GM21381 (cell line): ENCODE results near the gene HPDL.
A peak's percentile ranks its signal among the peaks of the same experiment; 100 is the strongest.

ENCODE experiments used
- ATAC-seq: cut with Tn5 transposase; IDR thresholded peaks from one replicate; pipeline ENCODE4 v1.9.1; 2021; ENCODE audit warnings: mild to moderate bottlenecking, moderate library complexity; ENCODE audit not compliant: unreplicated experiment

Gene HPDL

GRCh38 chr1:45321444-45321843 is 5.3 kb upstream of the HPDL start:
- ATAC-seq = no peak

DNA sequence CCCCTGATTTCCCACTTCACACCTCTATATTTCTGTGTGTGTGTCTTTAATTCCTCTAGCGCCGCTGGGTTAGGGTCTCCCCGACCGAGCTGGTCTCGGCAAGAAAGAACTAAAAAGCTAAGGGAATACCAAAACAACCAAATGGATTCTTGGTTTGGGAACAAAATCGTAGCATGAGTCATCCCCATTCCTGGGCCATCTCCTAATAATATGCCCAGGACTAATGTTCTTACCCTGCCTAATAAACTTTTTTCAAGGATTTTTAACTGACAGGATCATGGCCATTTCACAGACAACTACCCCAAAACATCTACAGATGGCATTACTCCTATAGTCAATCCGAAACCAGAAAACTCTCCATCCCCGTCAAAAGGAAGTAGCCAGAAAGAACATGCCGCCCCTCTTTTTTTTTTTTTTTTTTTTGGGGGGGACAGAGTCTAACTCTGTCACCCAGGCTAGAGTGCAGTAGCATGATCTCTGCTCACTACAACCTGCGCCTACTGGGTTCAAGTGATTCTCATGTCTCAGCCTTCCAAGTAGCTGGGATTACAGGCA is 4.1 kb upstream of the HPDL start:
- no peak for ATAC-seq

DNA sequence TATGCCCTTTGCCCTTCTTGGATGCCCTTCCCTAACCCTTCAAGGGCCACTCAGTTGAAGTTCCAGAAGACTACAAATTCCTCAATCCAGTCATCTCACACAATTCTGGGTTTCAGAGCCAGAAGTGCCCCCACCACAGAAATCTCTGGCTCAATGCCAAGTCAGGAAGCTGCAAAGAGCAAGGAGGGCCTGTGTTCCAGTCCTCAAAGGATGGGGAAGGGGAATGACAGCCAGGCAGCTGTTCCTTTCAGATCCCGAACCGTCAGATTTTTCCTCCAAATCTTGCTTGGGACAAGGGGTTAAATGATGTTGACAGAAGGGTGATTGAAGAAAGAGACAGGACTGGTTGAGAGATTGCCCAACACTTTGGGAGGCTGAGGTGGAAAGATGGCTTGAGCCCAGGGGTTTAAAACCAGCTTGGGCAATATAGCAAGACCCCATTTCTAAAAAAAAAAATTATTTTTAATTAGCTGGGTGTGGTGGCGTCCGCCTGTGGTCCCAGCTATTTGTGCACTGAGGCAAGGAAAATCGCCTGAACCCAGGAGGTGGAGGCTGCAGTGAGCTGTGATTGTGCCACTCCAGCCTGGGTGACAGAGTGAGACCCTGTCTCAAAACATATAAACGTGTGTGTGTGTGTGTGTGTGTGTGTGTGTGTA is 716 bp upstream of the HPDL start:
- ATAC-seq = no peak

- no peak for ATAC-seq
Observed at GRCh38 chr1:45327644-45328515, 1.2 kb downstream of the HPDL start.

- ATAC-seq = no peak
Observed at GRCh38 chr1:45328680-45329079, 2.0 kb downstream of the HPDL start.

DNA sequence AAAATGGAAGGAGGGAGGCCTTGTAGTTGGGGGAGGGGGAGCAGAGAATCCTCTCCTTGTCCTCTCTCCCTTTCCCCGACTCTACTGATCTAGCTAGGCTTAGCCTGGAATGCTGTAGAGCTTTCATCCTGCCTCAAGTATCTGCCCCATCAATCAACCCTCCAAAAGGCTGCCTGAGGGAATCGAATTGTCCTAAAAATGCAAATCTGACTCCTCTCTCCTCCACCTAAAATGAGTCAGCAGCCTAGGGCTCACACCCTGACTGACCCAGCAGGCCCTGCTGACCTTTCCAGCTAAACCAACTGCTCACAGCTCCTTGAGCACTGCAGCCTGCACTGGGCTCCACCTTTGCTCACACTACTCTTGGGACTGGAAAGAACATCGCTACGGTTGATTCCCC is 2.8 kb downstream of the HPDL start:
- no peak for ATAC-seq

DNA sequence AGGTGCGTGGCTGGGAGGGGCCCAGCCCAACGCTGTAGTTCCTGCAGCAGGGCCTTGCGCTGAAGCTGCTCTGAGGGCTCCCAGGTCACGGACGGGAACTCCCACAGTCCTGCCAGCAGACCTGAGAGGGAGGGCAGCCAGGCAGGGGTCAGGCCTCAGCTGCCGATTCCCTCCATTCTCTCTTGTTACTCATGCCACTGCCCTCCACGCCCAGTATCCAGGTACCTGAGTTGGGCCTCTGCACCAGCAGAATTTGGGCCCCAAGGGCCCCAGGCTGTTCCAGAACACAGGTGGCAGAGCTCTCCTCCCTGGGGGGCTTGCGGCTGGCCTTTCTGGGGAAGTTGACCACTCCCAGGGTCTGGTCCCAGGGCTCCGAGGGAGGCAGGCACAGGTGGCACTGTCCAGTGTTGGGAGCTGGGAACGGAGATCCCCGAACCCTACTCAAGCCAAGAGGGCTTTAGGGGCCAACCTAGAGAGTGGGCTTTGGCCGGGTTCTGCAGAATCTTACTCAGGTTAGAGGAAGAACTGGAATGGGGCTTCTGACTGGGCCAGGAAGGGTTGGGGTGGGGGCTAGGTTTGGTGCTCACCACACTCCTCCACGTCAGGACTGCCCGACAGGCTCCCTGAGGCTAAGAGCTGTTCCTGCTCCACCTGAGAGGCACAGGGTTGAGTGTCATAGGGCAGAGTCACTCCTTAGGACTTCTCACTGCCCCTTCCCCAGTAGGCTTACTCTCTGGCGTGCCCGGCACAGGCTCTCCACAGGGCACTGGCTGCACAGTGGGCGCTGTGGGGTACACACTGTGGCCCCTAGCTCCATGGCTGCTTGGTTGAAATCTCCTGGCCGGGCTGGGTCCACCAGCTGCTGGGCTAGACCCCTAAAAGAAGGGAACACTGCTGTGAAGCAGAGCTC is 5.0 kb downstream of the HPDL start:
- no peak for ATAC-seq

DNA sequence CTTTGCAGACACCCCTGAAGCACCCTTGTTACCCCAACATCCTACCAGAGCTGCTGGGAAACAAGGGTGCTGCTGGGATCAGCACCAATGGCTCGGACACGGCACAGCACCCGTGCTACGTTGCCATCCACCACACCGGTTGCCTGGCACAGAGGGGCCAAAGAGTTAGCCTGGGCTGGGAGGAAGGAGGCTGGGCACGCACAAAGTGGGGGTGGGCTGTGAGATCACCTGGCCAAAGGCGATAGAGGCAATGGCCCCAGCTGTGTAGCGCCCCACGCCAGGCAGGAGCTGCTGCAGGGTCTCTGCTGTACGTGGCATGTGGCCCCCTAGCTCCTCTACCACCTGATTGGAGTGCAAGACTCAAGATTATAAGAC is 5.6 kb downstream of the HPDL start:
- ATAC-seq = no peak

DNA sequence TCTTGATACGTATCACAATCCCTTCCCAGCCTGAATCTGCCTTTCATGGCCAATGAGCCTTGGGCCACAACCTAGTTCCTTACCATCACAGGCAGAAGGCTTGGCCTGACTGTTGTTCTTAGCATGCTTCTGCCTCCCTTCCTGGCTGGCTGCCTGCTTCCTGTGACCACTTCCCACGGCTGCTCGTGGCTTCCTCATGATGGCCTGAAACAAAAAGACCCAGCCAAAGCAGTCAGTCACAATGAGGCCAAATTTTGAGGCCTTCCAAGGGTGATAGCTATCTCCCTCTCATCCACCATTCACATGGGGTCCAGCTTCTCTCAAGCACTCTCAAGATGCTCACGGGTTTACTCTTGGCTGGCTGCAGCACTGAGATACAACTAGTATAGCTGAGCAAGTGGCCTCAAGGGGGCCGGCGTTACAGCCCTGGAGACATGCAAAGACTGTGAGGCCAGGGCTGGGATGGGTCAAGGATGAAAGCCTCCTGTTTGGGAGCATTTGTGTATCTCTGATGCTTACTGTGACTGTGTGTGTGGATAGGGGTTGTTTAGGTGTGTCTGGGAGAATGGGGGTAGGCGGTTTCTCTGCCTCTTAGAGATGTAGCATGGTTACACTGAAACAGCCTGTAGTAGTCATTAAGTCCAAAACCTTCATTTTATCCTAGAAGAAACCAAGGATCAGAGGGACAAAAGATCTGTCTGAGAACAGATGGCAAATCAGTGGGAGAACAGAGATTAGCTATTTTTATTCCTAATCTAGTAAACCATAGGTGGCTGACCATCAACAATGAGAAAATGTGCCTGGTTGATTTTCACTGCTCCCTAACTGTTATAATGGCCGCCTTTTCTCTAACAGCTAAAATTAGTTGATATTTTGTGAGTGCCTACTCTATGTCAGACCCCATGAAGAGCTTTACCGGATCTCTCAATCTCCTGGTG is 7.9 kb downstream of the HPDL start:
- no peak for ATAC-seq

GRCh38 chr1:45335855-45336324 is 9.2 kb downstream of the HPDL start:
- ATAC-seq = no peak

DNA sequence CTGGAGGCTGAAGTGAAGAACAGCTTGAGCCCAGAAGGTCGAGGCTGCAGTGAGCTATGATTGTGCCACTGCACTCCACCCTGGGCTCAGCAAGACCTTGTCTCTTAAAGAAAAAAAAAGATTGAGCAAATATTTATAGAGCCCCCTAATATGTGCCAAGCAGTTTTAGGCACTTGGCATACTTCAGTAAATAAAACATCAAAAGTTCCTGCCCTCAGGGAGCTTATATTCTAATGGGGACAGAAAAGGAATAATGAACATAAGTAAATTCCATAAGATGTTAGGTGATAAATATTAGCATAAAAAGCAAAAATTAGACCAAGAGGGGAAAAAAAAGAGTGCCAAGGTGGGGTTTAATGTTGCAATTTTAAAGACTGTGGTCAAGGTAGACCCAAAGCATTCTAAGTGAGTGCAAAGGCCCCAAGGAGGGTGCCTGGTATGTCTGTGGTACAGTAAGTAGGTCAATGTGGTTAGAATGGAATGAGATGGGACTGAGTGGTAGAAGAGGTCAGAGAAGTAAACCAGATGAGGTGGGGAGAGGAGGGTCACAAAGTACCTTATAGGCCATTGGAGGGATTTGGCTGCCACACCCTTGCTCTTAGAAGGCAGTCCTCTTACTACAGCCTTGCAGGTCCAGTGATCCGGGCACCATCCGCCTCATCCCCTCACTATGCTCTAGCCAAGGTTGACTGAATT is 11.1 kb downstream of the HPDL start:
- ATAC-seq = no peak

DNA sequence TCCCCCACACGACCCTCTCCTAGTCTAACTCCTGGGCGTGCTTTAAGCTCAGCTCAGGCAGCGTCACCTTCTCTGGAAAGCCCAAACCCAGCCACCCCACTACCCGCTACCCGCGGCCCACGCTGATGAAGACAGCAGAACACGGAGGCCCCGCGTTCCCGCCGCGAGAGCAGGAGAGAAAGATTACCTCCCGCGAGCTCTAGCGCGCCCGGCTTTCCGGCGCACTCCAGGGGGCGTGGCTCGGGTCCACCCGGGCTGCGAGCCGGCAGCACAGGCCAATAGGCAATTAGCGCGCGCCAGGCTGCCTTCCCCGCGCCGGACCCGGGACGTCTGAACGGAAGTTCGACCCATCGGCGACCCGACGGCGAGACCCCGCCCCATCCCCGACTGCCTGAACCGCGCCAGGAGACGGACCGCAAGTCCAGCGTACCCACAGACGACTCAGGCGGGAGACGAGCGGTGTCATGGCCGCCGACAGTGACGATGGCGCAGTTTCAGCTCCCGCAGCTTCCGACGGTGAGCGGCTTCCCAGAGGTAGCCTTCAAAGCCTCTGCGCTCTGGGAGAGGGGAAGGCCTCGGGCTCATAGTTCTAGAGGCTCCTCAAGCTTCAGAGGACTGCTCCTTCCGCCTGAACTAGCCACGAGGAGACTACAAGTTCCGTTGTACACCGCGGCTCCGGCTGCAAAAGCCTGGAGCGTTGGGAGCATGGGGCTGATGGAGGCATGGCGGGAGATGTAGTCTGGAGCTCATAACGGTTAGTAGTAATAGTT is 13.3 kb downstream of the HPDL start, which contains the start of the genes MUTYH and TOE1:
Gene MUTYH (minus strand): TSS at position 652 of the 770 bp plus-strand sequence. CDS start 5,935 bp downstream, outside the sequence.
Gene TOE1 (plus strand): TSS at position 382 of the 770 bp plus-strand sequence. CDS start 83 bp downstream, at position 465.
- ATAC-seq = peak; percentile 84

DNA sequence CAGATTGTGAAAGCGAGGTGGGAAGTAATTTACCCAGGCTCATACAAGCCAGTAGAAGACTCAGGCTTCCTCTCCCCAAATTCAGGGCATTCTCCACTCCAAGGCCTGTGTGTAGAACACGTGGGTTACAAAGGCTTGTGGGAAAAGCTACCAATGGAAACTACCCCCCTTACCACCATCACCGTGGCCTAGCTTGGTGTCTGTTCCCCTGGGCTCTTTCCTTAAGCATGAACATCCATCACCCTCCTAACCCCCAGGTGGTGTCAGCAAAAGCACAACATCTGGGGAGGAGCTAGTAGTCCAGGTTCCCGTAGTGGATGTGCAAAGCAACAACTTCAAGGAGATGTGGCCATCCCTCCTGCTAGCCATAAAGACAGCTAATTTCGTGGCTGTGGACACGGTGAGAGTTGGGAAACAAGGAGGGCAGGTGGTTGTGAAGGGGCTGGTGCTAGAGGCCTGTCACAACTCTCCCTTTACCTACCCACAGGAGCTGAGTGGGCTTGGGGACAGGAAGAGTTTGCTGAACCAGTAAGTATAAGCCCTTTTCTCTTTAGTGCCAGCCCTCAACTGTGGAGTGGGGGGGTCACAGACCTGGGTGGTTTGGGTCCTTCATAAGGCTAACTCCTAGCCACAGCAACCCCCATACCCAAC is 14.2 kb downstream of the HPDL start:
- no peak for ATAC-seq

DNA sequence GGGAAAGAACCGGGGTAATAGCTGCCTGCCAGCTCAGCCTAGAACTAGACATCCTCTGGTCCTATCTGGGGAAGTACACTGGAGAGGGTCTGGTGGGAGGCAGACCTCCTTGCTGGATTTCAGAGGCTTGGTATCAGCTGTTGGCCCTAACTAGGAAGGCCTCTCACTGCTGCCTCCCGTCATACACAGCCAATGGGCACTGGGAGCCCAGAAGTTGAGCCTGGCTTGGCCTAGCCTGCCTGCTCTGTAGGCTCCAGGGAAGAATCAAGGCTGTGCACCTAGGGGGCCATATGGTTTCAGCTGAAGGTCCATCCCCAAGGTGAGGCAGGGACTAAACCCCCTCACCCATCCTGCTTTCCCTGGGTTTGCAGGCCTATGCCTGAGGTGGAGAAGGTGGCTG is 17.8 kb downstream of the HPDL start:
- ATAC-seq = no peak

GRCh38 chr1:45345014-45345413 is 18.3 kb downstream of the HPDL start:
- no peak for ATAC-seq

GRCh38 chr1:45346473-45346872 is 19.8 kb downstream of the HPDL start:
- ATAC-seq = no peak

- ATAC-seq = no peak
Observed at GRCh38 chr1:45348020-45348419, 21.3 kb downstream of the HPDL start.

GRCh38 chr1:45348609-45348965 is 21.9 kb downstream of the HPDL start:
- no peak for ATAC-seq
